GM18499 (cell line): ENCODE data around the gene LRRC14B.
"Not testable (repeated sequence)": the region's sequence is repeated elsewhere in the genome, so short reads cannot be mapped to it uniquely, and the experiment has no call there.

Source experiments
- ATAC-seq: cut with Tn5 transposase; IDR thresholded peaks from one replicate; pipeline ENCODE4 v1.9.1; 2021; ENCODE audit warnings: moderate number of reproducible peaks; ENCODE audit not compliant: insufficient read depth, unreplicated experiment

Gene LRRC14B

GRCh38 chr5:203246-203930 is 12.1 kb downstream of the LRRC14B start:
- ATAC-seq, result no peak

- ATAC-seq, result no peak
Measured at GRCh38 chr5:204001-204400, 12.7 kb downstream of the LRRC14B start.

- ATAC-seq, result no peak
Measured at GRCh38 chr5:204462-204861, 13.2 kb downstream of the LRRC14B start.

GRCh38 chr5:204966-205670 is 13.8 kb downstream of the LRRC14B start:
- no peak for ATAC-seq

GRCh38 chr5:206406-206805 is 15.1 kb downstream of the LRRC14B start:
- no peak for ATAC-seq

GRCh38 chr5:206927-207536 is 15.7 kb downstream of the LRRC14B start:
- ATAC-seq, result no peak

- ATAC-seq, result no peak
Measured at GRCh38 chr5:207599-207998, 16.3 kb downstream of the LRRC14B start.

GRCh38 chr5:208449-209114 is 17.3 kb downstream of the LRRC14B start:
- ATAC-seq, result no peak

- no peak for ATAC-seq
Measured at GRCh38 chr5:213803-214395, 22.6 kb downstream of the LRRC14B start.

- not testable (repeated sequence) for ATAC-seq
Measured at GRCh38 chr5:215256-215655, 24.0 kb downstream of the LRRC14B start.

GRCh38 chr5:216076-216475 is 24.8 kb downstream of the LRRC14B start:
- ATAC-seq, result not testable (repeated sequence)

- ATAC-seq, result peak; percentile 34
Measured at GRCh38 chr5:217494-218456, 26.5 kb downstream of the LRRC14B start, which contains the start of the genes CCDC127 and SDHA. CCDC127 (minus strand) TSS chr5:218153; CDS start chr5:216849, 1,304 bp downstream. SDHA (plus strand) TSS chr5:218320; CDS start chr5:218356, 36 bp downstream.

- ATAC-seq, result peak; percentile 2
Measured at GRCh38 chr5:218457-219291, 27.4 kb downstream of the LRRC14B start.

GRCh38 chr5:219460-219863 is 28.2 kb downstream of the LRRC14B start:
- ATAC-seq, result no peak

GRCh38 chr5:219991-220390 is 28.7 kb downstream of the LRRC14B start:
- peak; percentile 31 for ATAC-seq

GRCh38 chr5:222951-223715 is 31.8 kb downstream of the LRRC14B start:
- ATAC-seq, result not testable (repeated sequence)

- ATAC-seq, result no peak
Measured at GRCh38 chr5:223791-224190, 32.5 kb downstream of the LRRC14B start.

GRCh38 chr5:225334-225733 is 34.0 kb downstream of the LRRC14B start:
- no peak for ATAC-seq
